DMS 273 treated with DMSO at 0.1 percent for 48 hours (cell line): ENCODE data around the gene RNASE8.
"Not testable (repeated sequence)": the region's sequence is repeated elsewhere in the genome, so short reads cannot be mapped to it uniquely, and the experiment has no call there.

Experiments
- DNase-seq: peaks from one replicate; lab custom pipeline; 2025; lab: John Stamatoyannopoulos, UW

Gene RNASE8

DNA sequence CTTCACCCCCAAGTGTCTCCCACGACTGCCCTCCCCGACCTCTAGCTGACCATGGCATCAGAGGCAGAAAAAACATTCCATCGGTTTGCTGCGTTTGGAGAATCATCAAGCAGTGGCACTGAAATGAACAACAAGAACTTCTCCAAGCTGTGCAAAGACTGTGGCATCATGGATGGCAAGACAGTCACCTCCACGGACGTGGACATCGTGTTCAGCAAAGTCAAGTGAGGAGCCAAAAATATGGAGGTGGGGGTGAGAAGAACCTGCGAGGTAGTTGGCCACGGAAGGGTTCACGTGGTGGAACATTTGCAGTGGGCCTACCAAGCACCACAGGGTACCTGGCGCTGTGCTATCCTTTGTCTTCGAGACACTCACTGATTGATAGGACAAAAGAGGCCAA, 27.1 kb upstream of the RNASE8 start:
- no peak for DNase-seq

DNA sequence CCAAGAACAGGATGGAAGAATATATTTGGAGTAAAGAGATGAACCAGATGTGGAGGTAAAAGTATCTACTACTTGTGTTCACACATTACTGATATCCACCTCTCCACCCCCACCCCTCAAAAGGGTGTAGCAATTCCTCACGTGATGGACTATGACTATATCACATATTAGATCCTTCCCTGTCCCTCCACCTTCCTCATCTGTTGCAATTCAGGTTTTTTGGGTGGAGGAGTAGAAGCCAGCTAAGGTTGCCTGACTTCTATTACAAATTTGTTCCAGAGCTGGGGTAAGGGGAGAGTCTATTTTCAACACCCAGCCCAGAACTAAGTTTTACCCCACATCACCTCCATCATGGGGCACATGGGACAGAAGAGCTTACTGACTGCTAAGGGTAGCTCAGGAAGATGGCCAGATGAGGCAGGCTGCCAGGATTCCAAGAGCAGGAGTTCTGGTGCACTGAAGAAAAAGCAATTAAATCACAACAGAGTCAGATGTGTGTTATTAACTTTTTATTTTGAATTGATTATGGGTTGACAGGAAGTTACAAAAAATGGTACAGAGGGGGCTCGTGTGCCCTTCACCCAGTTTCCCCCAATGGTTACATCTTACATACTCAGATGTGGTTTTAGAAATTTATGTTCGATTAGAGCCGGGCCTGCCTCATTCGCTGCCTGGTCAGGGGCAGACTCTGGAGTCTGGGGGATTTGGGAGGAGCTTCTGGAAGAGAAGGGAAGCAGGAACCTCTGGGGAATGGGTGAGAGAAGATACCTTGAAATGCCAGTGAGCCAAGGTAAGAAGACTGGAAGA, 25.1 kb upstream of the RNASE8 start:
- DNase-seq = no peak

DNA sequence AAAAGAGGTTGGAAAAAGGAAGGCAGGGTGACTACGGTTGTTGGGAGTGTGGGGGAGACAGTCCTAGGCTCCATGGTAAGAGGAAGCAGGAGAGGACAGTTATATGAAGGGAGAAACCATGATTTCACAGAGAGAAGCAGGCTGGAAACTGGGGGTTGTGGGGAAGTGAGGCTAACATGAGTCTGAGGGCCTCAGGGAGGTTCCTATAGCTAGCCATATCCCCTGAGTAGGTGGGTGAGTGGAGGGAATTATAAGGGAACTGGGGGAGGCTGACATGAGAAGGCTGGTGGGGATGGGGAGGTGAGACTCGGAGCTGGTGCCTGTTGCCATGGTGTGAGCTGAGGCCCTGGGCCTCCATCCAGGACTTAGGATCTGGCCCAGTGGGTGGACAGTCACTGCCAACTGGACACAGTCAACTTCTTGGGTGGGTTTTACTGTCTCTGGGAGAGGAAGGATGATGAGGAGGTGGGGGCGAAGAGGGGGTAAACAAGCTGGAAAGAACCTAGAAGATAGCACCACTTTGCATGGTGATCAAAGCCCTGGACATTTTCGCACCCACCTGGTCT, 24.4 kb upstream of the RNASE8 start:
- no peak for DNase-seq

DNA sequence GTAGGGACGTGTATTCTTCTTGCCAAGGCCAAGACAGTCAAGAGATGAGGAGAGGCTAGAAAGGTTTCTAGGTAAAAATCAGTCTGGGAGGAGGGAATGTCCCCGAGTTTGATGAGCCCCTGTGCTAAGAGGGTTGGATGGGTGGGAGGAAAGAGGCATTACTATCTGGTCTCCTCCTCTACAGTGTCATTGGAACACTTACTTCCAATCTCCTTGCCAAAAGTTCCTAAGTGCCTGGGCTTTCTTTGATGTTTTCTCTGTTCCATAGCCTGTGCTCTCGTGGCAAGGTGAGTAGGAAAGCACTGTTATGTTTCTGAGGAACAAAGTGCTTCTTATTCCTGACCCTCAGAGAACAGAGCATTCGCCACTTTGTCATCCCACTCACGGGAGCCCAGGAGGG, 22.9 kb upstream of the RNASE8 start, which contains the start of gene RNASE13:
Gene RNASE13, minus strand, starts transcription at position 101 of the 400 bp plus-strand sequence. CDS start 519 bp downstream, outside the sequence.
- no peak for DNase-seq

DNA sequence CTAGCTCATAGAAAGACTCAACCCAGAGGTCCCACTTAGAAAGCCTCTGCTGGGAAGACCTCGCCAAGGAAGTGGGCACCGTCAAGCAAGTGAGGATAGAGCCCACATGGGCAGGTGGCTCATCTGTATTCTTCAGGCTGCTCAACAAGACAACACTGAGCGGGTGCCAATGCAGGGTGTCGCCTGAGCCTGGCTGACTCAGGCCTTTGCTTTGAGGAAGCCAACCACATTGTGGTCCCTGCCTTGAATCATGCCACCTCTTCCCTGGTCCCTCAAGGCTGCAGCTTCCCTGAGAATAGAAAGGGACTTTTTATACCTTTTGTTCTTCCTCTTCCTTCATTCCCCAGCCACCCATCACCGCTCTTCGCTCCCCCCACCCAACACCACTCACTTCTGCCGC, 20.9 kb upstream of the RNASE8 start:
- DNase-seq = no peak

DNA sequence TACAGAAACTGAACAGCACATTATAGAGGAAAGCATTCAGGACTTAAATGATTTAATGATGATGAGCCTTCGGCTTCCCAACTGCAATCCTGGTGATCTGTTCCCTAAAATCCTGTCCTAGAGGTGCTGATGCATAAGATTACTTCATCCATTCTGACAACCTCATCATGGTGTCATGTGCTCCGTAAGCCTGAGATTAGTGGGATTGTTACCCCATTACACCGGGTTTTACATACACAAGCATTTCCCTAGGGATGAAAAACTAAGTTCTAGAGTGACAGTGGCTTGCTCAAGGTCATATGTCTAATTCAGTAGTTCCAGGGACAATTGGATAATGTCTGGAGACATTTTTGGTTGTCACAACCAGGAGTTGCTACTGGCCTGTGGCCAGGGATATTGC, 20.5 kb upstream of the RNASE8 start:
- no peak for DNase-seq

DNA sequence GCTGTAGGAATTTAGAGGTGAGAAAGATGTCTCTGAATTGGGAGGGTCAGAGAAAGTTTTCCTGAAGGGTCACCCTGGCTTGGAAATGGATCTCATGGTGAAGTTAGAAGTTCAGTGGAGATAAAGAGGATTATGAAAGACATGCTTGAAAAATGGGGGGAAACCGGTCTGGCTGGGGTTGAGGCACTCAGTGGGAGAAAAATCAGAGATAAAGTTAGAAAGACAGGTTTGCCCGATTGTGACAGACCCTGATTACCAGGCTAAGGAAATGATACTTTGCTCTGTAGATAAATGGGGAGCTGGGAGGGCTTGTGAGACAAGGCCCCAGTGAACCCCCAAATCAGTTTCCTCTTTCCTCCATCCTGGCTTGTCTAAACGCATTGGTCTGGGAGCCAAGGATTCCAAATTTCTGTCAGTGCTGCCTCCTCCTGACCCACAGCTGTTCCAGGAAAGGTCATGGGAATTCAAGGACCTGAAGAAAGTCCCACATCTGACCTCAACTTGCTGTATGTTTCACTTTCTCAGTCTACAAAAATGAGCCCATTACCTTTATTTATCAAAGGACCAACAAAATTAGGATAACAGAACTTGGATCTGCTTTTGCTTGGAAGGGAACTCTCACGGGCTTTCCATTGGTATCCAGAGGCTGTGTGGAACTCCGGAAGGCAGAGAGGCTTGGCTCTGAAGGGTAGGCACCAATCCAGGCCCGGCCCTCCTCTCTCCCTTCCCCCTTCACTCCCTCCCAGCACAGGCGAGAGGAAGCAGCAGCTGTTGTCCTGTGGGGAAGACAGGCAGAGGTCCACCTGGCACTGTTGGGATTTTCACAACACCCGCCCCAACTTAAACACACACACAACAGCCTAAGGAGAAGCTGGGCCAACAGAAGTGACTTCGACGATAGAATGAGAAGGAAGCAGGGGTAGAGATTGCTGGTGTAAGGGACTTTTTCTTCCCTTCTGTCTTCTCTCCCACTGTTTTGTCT, 18.9 kb upstream of the RNASE8 start:
- DNase-seq = peak; percentile 66

DNA sequence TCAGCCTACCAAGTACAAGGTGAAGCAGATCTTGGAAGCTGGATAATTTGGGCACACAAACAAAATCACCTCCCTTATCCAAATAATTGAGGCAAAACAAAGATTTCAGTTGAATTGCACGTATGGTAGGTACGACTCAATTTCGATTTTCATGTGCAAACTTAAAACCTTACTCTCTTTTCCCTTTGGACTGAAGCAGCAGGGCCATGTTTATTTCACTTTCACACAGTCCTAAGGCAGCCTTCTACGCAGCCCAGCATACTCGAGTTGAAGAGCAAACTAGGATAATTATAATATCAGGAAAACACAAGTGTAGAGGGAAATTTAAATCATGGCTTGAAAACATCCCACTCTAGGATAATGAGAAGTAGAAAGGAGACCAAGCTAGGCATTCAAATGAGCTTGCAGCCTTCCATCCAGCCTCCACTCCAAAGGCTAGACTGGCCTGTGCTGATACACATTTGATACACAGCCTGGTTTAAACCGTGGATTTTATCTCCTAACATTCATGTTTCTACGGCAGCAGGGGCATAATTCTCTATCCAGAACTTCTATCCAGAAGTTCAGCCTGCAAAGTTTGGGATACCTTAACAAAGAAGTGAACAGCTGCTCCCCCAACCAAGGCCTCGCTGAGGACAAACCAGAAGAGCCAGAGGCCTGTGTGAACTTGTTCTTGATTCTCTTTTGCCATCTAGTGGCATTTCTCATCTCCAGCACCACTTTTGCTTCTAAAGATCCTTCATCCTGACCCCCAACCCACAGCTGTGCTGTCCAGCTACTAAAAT, 17.8 kb upstream of the RNASE8 start:
- DNase-seq = peak; percentile 60

DNA sequence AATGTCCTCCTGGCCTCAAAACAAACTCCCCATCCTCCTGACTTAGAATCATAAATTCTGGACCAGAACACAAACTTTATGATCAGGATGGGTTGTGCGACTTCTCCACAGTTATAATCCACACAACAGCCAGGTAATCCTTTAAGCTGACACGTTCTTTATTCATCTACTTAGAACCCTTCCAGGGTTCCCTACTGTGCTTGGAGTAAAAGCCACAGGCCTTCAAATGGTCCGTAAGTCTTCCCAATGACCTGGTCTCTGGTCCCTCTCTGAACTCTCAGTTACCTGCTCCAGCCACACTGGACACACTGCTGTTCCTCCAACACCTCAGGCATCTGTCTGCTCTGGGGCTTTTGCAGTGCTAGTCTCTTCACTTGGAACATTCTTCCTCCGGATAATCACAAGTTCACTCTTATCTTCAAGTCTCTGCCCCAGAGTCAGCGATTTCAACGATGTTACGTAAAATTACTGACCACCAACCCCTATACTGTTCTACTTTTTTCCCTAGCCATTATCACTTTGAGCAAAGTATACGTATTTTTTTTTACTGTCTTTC, 17.2 kb upstream of the RNASE8 start:
- no peak for DNase-seq

DNA sequence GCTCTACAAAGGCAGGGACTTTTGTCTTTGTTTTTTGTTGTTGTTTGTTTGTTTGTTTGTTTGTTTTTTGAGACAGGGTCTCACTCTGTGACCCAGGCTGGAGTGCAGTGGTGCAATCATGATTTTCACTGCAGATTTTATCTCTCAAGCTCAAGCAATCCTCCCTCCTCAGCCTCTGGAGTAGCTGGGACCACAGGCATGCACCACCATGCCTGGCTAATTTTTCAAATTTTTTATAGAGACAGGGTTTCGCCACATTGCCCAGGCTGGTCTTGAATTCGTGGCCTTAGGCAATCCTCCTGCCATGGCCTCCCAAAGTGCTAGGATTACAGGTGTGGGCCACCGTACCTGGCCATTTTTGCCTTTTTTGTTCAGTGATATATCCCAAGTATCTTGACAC, 16.7 kb upstream of the RNASE8 start:
- not testable (repeated sequence) for DNase-seq

DNA sequence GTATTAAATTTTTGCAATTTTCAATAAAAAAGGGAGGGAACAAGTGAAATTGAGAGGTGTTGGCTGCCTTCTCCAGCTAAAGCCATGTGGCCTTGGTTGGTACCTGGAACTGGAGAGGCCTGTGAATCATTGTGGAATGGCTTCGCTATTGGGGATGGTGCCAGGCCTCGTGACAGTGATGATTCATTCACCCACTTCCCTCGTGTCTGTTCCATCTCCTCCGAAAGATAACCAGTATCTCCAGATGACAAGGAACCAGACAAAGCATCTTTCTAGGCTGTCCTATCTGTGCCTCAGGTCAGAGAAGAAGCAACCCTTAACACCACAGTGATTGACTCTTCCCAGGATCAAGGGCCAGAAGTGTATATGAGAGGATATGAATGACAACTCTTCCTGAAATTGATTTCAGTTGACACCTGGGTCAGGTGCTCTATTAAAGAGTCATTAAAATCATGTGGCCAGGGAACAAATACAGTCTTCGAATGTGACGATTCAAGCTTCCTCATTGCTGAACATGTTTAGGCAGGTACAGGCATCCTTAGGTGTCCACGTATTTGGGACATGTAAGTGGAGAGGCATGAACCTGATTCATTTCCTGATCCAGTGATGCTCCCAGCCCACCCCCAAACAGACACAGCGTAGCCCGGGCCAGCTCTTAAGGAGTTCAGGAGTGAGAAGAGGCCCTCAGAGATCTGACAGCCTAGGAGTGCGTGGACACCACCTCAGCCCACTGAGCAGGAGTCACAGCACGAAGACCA, 15.8 kb upstream of the RNASE8 start, which contains the start of gene RNASE7:
Gene RNASE7, plus strand, starts transcription at position 687 of the 758 bp plus-strand sequence. CDS start 631 bp downstream, outside the sequence.
- DNase-seq = no peak

DNA sequence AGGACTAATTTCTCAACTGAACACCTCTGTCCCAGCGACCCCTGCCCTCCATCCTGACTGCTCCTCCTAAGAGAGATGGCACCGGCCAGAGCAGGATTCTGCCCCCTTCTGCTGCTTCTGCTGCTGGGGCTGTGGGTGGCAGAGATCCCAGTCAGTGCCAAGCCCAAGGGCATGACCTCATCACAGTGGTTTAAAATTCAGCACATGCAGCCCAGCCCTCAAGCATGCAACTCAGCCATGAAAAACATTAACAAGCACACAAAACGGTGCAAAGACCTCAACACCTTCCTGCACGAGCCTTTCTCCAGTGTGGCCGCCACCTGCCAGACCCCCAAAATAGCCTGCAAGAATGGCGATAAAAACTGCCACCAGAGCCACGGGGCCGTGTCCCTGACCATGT, 14.7 kb upstream of the RNASE8 start:
- no peak for DNase-seq

DNA sequence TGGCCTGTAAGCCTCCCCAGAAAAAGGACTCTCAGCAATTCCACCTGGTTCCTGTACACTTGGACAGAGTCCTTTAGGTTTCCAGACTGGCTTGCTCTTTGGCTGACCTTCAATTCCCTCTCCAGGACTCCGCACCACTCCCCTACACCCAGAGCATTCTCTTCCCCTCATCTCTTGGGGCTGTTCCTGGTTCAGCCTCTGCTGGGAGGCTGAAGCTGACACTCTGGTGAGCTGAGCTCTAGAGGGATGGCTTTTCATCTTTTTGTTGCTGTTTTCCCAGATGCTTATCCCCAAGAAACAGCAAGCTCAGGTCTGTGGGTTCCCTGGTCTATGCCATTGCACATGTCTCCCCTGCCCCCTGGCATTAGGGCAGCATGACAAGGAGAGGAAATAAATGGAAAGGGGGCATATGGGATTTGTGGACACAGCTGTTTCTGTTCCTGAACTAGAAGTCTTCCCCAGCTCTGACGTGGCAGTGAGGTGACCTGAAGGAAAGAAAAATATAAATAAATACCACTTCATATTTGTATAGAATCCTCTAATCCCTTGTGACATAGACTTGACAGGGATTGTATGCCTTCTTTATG, 14.1 kb upstream of the RNASE8 start:
- no peak for DNase-seq

DNA sequence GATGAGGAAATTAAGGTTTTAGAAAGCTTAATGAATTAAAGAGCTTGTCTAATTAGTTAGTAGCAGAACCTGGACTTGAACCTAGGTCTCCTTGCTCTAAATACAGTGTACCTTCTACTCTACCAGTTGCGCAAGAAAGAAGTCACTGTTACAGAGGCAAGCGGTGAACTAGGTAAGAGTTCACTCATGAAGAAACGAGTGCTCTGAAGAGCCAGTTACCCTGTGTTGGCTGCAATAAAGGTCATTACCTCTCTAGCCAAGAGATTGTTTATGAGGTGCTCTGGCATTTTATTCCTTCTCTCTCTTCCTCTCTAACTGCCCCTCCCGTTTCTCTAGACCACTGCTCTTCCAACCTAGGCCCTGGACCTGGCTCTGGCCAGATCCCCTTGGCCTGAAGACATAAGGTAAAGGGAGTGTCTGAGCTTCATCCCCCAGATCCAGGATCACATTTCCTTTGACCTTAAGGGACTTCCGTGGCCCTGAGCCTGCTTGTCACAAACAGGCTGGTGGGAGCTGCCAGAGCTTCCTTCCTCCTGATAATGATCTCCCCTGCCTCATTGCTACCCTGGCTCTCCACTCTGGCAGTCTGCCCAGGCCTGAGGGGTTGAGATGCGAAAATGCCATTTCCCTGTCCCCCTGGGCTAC, 13.5 kb upstream of the RNASE8 start:
- no peak for DNase-seq

DNA sequence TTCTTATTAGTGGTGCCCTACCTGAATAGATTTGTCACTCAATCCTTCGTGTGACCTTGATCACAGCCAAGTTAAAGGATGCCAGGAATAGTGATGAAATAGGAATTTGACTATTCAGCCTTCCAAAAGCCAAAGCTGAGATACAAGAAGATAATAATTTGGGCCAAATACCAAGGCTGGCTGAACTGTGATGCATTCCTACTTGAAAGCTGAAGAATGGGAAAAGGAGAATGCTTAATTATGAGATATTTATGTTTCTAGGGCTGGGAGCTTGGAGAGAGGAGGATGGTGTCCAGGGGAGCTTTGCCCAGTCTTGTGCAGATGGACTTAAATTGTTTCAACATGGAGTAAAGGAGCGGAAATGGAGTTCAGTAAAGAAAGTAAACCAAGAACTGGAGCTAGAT, 10.2 kb upstream of the RNASE8 start:
- DNase-seq = no peak

DNA sequence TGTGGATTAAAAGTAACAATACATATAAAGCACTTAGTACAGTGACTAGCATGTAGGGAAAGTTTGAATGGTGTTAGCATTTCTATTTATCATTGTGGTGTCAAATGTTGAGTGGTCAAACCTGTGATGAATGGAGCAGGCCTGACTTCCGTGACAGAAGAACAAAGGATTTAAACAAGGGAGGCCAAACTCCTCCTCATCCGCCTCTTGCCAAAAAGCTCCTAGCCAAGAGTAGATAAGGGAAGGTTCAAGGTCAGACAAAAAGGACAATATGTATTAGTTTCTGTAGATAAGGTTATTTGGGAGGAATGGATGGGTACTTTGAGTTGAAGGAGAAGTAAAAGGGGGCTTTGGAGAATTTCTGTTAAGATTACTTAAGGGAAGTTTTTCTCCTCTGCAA, 9.0 kb upstream of the RNASE8 start:
- no peak for DNase-seq

DNA sequence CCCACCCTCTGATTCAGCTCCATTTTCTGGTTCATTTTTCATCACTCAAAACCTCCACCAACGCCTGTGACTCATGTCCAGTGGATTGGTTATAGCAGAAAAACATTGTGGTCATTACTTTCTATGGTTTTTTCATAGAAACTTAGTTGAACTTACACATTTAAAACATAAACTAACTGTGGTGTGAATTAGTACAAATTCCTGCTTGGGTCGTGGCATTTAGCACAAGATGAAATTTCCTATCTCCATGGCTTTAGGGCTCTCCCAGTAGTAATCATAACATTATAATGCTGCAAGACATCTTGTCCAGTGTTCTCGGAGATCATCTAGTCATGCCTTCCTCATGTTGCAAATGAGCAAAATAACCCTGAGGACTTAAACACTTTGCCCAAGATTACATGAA, 8.3 kb upstream of the RNASE8 start:
- DNase-seq = no peak

DNA sequence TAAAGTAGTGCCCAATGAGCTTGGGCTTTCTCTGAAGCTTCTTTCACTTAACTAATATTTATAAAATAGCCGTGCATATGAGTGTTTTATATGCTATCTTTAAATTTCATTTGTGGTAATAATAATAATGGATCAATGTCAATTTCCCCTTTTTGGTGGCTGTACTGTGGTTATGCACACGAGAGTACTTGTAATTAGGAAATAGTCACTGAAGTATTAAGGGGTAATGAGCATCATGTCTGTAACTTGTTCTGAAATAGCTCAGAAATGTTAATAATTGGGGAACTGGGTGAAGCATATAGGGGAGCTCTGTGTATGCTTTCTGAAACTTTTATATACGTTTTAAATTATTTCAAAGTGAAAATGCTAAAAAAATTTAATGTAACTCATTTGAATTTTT, 7.0 kb upstream of the RNASE8 start:
- no peak for DNase-seq
